B cell (primary cell): ENCODE results near the gene SERPINF2. TPM values are rescaled to one million over a fixed set of nuclear protein-coding genes. Genes with fewer than 3 reads are reported as not detected.

Source experiments
- ATAC-seq: fragments of 200-7000 bp; cut with Tn5 transposase; one replicate; pipeline ENCODE4 v1.10.0; 2021; ENCODE audit warnings: low read depth, mild to moderate bottlenecking, moderate number of reproducible peaks, moderate library complexity
- CTCF ChIA-PET: fragments of 350-600 bp; sonication (Branson Sonifier 250); formaldehyde crosslinking; loops from one replicate; lab custom pipeline; 2021; ENCODE audit warnings: antibody characterized with exemption, inconsistent platforms; lab: Charles Lee
- POLR2A ChIA-PET: fragments of 350-600 bp; sonication (Branson Sonifier 250); formaldehyde crosslinking; loops from one replicate; lab custom pipeline; 2021; ENCODE audit warnings: antibody characterized with exemption; lab: Charles Lee
- DNase-seq: peaks from one replicate; pipeline ENCODE4 v3.0.0; 2013
- H2AFZ ChIP-seq: 2 replicates; pipeline ENCODE4 v1.6.1; 2012; ENCODE audit warnings: mild to moderate bottlenecking, low read depth, low read length; ENCODE audit not compliant: insufficient read depth, poor library complexity, severe bottlenecking
- H3K27ac ChIP-seq, 2 donors: 1 replicate in 1 of 2; 2 replicates in 1 of 2; pipeline ENCODE4 v1.5.1; 2012 to 2013; ENCODE audit warnings: low read length in 2 of 2, mild to moderate bottlenecking in 2 of 2, moderate library complexity in 1 of 2
- H3K27me3 ChIP-seq, 4 experiments: fragments of 200-600 bp in 1 of 4; sonication (generic) in 1 of 4; replicated peaks in 1 of 4; 1 replicate in 2 of 4; 2 replicates in 2 of 4; pipeline versions ENCODE4 v1.6.1 to v1.7.0; 2013 to 2016; ENCODE audit warnings: low read length in 3 of 4, mild to moderate bottlenecking in 2 of 4, mixed read lengths in 1 of 4, moderate library complexity in 1 of 4; ENCODE audit not compliant: insufficient read depth in 4 of 4, control insufficient read depth in 3 of 4; ENCODE audit errors: control extremely low read depth in 1 of 4
- H3K36me3 ChIP-seq, 2 experiments: replicated peaks in 1 of 2; 1 replicate in 1 of 2; 2 replicates in 1 of 2; pipeline versions ENCODE4 v1.6.1 to v1.7.1; 2013; ENCODE audit warnings: low read length in 1 of 2; ENCODE audit not compliant: insufficient read depth in 2 of 2, control insufficient read depth in 1 of 2; ENCODE audit errors: control extremely low read depth in 1 of 2, extremely low read depth in 1 of 2
- H3K4me1 ChIP-seq, 2 donors: fragments of 200-600 bp in 1 of 2; sonication (generic) in 1 of 2; 1 replicate in 1 of 2; 2 replicates in 1 of 2; pipeline versions ENCODE4 v1.5.1 to v1.6.1; 2013 to 2017; ENCODE audit warnings: low read length in 2 of 2; ENCODE audit not compliant: control insufficient read depth in 2 of 2, insufficient read depth in 2 of 2
- H3K4me2 ChIP-seq: replicated peaks from 2 replicates; pipeline ENCODE3; 2012; ENCODE audit warnings: mild to moderate bottlenecking, low read depth, low read length; ENCODE audit not compliant: poor library complexity, severe bottlenecking
- H3K4me3 ChIP-seq, 5 experiments: fragments of 200-600 bp in 1 of 5; sonication (generic) in 1 of 5; 1 replicate in 3 of 5; 2 replicates in 2 of 5; pipeline versions ENCODE4 v1.5.1 to v1.7.0; 2011 to 2016; ENCODE audit warnings: low read length in 4 of 5, mild to moderate bottlenecking in 4 of 5, low read depth in 2 of 5, control low read depth in 1 of 5, moderate library complexity in 1 of 5; ENCODE audit not compliant: insufficient read depth in 1 of 5; ENCODE audit errors: control extremely low read depth in 1 of 5, extremely low read depth in 1 of 5
- H3K79me2 ChIP-seq: fragments of 200-600 bp; sonication (generic); one replicate; pipeline ENCODE4 v1.6.0; 2016; ENCODE audit warnings: low read length; ENCODE audit not compliant: control insufficient read depth, insufficient read depth
- H3K9ac ChIP-seq: fragments of 200-600 bp; sonication (generic); 2 replicates; pipeline ENCODE4 v1.6.1; 2017; ENCODE audit warnings: mild to moderate bottlenecking, low read length, moderate library complexity
- H3K9me3 ChIP-seq, 3 donors: one replicate each; pipeline versions ENCODE4 v1.6.1 to v1.7.1; 2013; ENCODE audit warnings: low read length in 2 of 3; ENCODE audit not compliant: control insufficient read depth in 2 of 3, insufficient read depth in 1 of 3; ENCODE audit errors: control extremely low read depth in 1 of 3
- H4K20me1 ChIP-seq: 2 replicates; pipeline ENCODE4 v1.6.0; 2012; ENCODE audit warnings: mild to moderate bottlenecking, low read length; ENCODE audit not compliant: insufficient read depth, control insufficient read depth, poor library complexity, severe bottlenecking
- H3K27ac Mint-ChIP-seq: one replicate; pipeline ENCODE4 v1.8.0; 2021; ENCODE audit warnings: mixed read lengths
- H3K27me3 Mint-ChIP-seq: one replicate; pipeline ENCODE4 v1.8.0; 2021; ENCODE audit warnings: mixed read lengths
- H3K4me1 Mint-ChIP-seq: one replicate; pipeline ENCODE4 v1.8.0; 2021; ENCODE audit warnings: mixed read lengths
- H3K4me3 Mint-ChIP-seq: one replicate; pipeline ENCODE4 v1.8.0; 2021; ENCODE audit warnings: mixed read lengths
- H3K9me3 Mint-ChIP-seq: one replicate; pipeline ENCODE4 v1.8.0; 2022; ENCODE audit warnings: mixed read lengths; ENCODE audit not compliant: insufficient read depth
- CTCF ChIP-seq: fragments of 200-600 bp; IDR thresholded peaks from one replicate; pipeline ENCODE4 v1.8.0; 2022; ENCODE audit warnings: antibody characterized with exemption, mild to moderate bottlenecking
- EZH2 ChIP-seq: IDR thresholded peaks from 2 replicates; pipeline ENCODE4 v1.6.1; 2012; ENCODE audit warnings: borderline replicate concordance, low read depth, mild to moderate bottlenecking, moderate library complexity, low read length; ENCODE audit not compliant: insufficient read depth, poor library complexity, severe bottlenecking
- WGBS: methylation state at CpG from one replicate; pipeline ENCODE4 v1.1.5; 2013; ENCODE audit warnings: missing lambda C conversion rate; ENCODE audit not compliant: insufficient coverage; 5-methylcytosine and 5-hydroxymethylcytosine counted together
- intact Hi-C: fragments of 100-400 bp; cut with micrococcal nuclease; formaldehyde crosslinking; loops from one replicate; pipeline ENCODE4 v1.10.0; 2022
- polyA plus RNA-seq: library from polyadenylated mRNA; depleted of rRNA; stranded (reverse); fragments of >200 nt; gene quantifications from 2 replicates; pipeline ENCODE4 v1.2.3, GENCODE V29; 2012
- total RNA-seq, 2 donors: library from RNA; stranded (reverse); fragments of 120-200 nt in 1 of 2; gene quantifications; 1 replicate in 1 of 2; 2 replicates in 1 of 2; pipeline versions ENCODE4 v1.2.3 to v1.2.4, GENCODE V29; 2013 to 2022

The SERPINF2 gene
- total and polyA plus RNA-seq, 2 donors (not counting 1 experiment from before 2014, with no cell fraction given) = 0.97 to 3.9 TPM

DNA sequence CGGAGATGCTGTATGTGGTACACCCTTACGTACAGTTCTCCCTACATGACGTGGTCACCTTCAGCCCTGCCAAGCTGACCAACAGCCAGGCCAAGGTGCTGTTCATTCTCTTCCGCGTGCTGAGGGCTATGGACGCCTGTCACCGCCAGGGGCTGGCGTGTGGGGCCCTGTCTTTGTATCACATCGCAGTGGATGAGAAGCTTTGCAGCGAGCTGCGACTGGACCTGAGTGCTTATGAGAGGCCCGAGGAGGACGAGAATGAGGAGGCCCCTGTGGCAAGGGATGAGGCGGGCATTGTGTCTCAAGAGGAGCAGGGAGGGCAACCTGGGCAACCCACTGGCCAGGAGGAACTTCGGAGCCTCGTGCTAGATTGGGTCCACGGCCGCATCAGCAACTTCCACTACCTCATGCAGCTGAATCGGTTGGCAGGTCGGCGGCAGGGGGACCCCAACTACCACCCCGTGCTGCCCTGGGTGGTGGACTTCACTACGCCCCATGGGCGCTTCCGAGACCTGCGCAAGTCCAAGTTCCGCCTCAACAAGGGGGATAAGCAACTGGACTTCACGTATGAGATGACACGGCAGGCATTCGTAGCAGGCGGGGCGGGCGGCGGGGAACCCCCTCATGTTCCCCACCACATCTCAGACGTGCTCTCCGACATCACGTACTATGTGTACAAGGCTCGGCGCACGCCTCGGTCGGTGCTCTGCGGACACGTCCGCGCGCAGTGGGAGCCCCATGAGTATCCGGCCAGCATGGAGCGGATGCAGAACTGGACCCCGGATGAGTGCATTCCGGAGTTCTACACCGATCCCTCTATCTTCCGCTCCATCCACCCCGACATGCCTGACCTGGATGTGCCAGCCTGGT, 16.8 kb upstream of the SERPINF2 start:
- H3K27me3 Mint-ChIP-seq = no peaks in the 10 kb centered on the region
- 96% methylated on average over 52 of the region's 54 CpGs for WGBS
- Histone ChIP-seq H3K27me3 (no peaks in the 10 kb centered on the region), H3K79me2 (peaks cover 36% of the 10 kb centered on the region), H3K4me1 (peaks cover 25 to 55% of the 10 kb centered on the region in 2 donors), H3K27ac (no peak overlapping the region), H3K4me2 (peak overlapping the region; percentile 99), H3K4me3 (peak overlapping the region in 3 of 5 experiments; percentile 61 to 73 (median 71)), H3K9ac (peak overlapping the region; percentile 87), H4K20me1 (peaks cover 60% of the 10 kb centered on the region), H2AFZ (no peak overlapping the region), H3K9me3 (no peaks in the 10 kb centered on the region), H3K36me3 (peaks cover 0 to 29% of the 10 kb centered on the region in 2 experiments)
- peak overlapping the region; percentile 83 for H3K4me3 Mint-ChIP-seq
- intact Hi-C loops = no loop called here
- ATAC-seq (no peak), DNase-seq (no peak)
- peak overlapping the region; percentile 86 for H3K27ac Mint-ChIP-seq
- ChIA-PET POLR2A (interaction anchor here (1.6 kb wide), 1 partner anchor 9 kb away, joined by 7 read pairs; no protein-coding TSS in a partner anchor), CTCF (interaction anchor here (1.3 to 12.4 kb wide), 2 partner anchors 12 to 59 kb away, joined by 5 to 397 read pairs; no protein-coding TSS in a partner anchor)
- TF ChIP-seq EZH2 = no peak
- no peak for TF ChIP-seq CTCF
- peaks cover 51% of the 10 kb centered on the region for H3K4me1 Mint-ChIP-seq
- no peaks in the 10 kb centered on the region for H3K9me3 Mint-ChIP-seq
